Caco-2 (cell line): ENCODE data around the gene SYMPK. TPM values are rescaled to one million over a fixed set of nuclear protein-coding genes. Genes with fewer than 3 reads are reported as not detected.
A peak's percentile ranks its signal among the peaks of the same experiment; 100 is the strongest.

ENCODE experiments used
- BruUV-seq: library from RNA; stranded (reverse); fragments of 400-500 nt; replicated peaks from 2 replicates; lab custom pipeline; 2021; lab: Mats Ljungman, UMichigan
- CTCF ChIA-PET: fragments of 300-600 bp; sonication (Branson Sonifier 250); formaldehyde crosslinking; loops from one replicate; lab custom pipeline; 2022; ENCODE audit warnings: antibody characterized with exemption; lab: Charles Lee
- POLR2A ChIA-PET: fragments of 300-600 bp; sonication (Branson Sonifier 250); formaldehyde crosslinking; loops from one replicate; lab custom pipeline; 2022; ENCODE audit warnings: antibody characterized with exemption; lab: Charles Lee
- DNase-seq, 2 experiments: peaks; one replicate each; pipeline versions ENCODE4 v3.0.0 to v3.0.0-alpha.2; 2020 to 2022
- H3K27me3 ChIP-seq: replicated peaks from 2 replicates; pipeline ENCODE4 v1.6.0; 2011; ENCODE audit warnings: low read length; ENCODE audit not compliant: control insufficient read depth, insufficient read depth
- H3K36me3 ChIP-seq: 2 replicates; pipeline ENCODE4 v1.5.1; 2011; ENCODE audit warnings: low read length; ENCODE audit not compliant: control insufficient read depth, insufficient read depth
- H3K4me1 ChIP-seq: fragments of 250-450 bp; sonication (Bioruptor Pico); 2 replicates; pipeline ENCODE4 v1.5.1; 2020; ENCODE audit warnings: mild to moderate bottlenecking
- H3K4me3 ChIP-seq: 2 replicates; pipeline ENCODE4 v1.5.1; 2011; ENCODE audit warnings: low read depth, mild to moderate bottlenecking, control low read depth, low read length
- H3K9me3 ChIP-seq: fragments of 250-450 bp; sonication (Bioruptor Pico); 2 replicates; pipeline ENCODE4 v1.5.1; 2020; ENCODE audit warnings: mild to moderate bottlenecking, moderate library complexity
- H3K27ac Mint-ChIP-seq: one replicate; pipeline ENCODE4 v1.8.0; 2022; ENCODE audit warnings: mixed read lengths; ENCODE audit not compliant: unreplicated experiment
- H3K27me3 Mint-ChIP-seq: one replicate; pipeline ENCODE4 v1.8.0; 2022; ENCODE audit warnings: mixed read lengths; ENCODE audit not compliant: insufficient read depth, unreplicated experiment
- H3K36me3 Mint-ChIP-seq: one replicate; pipeline ENCODE4 v1.8.0; 2022; ENCODE audit warnings: mild to moderate bottlenecking, mixed read lengths; ENCODE audit not compliant: insufficient read depth, unreplicated experiment
- H3K4me1 Mint-ChIP-seq: one replicate; pipeline ENCODE4 v1.8.0; 2022; ENCODE audit warnings: low read depth, mixed read lengths; ENCODE audit not compliant: unreplicated experiment
- H3K4me3 Mint-ChIP-seq: one replicate; pipeline ENCODE4 v1.8.0; 2022; ENCODE audit warnings: mild to moderate bottlenecking, moderate library complexity, mixed read lengths; ENCODE audit not compliant: unreplicated experiment
- H3K9me3 Mint-ChIP-seq: one replicate; pipeline ENCODE4 v1.8.0; 2022; ENCODE audit warnings: mixed read lengths; ENCODE audit not compliant: unreplicated experiment
- intact Hi-C: fragments of 100-400 bp; cut with micrococcal nuclease; formaldehyde crosslinking; loops from one replicate; pipeline ENCODE4 v1.10.0; 2022; ENCODE audit not compliant: unreplicated experiment
- total RNA-seq: library from RNA; stranded (reverse); gene quantifications from 2 replicates; pipeline ENCODE4 v1.2.3, GENCODE V29; 2022
- TF ChIP-seq, protein P1 (sequence below), 2 experiments: fragments of 200-600 bp in 1 of 2; IDR thresholded peaks; 1 replicate in 1 of 2; 2 replicates in 1 of 2; pipeline versions ENCODE4 v1.5.1 to v1.8.0; 2011 to 2022; ENCODE audit warnings: antibody characterized with exemption in 1 of 2, control low read depth in 1 of 2, inconsistent platforms in 1 of 2, low read depth in 1 of 2, low read length in 1 of 2, mild to moderate bottlenecking in 1 of 2, moderate library complexity in 1 of 2; ENCODE audit not compliant: insufficient read depth in 1 of 2, severe bottlenecking in 1 of 2, unreplicated experiment in 1 of 2

The SYMPK gene
- total RNA-seq, 1 experiment from 2014 or later = 81.8 TPM

DNA sequence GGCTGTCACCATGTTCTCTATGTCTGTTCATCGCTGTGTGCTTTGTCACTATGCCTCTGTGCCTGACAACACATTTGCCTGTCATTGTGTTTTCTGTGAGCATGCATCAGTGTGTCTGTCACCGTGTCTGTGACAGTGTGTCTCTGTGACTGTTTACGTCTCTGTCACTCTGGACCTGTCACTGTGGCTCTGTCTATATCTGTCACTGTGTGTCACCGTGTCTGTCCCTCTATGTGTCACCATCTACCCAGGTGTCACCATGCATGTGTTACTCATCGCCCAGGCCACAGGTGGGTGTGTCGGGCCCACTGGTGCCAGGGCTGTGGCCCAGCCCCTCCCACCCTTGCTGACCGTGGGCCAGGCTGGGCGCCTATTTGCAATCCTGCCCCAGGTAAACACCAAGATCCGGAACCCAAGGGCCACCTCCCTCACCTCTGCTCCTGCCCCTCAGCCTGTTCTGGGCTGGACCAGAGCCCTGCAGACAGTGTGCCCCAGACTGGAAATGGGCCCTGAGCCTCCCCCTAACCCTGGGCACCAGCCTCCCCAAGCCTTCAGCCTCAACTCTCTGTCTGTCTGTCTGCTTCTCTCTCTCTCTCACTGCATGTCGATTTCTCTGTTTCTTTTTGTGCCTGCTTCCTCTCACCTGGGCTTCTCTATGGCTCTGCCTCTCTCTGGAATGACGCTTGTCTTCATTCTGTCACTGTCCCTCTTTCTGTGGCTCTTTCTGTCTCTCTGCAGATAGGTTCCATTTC is 15.3 kb upstream of the SYMPK start:
- Mint-ChIP-seq H3K9me3 (no peaks in the 10 kb centered on the region), H3K36me3 (peaks cover 16% of the 10 kb centered on the region), H3K27me3 (no peaks in the 10 kb centered on the region), H3K4me1 (peaks cover 48% of the 10 kb centered on the region), H3K27ac (peak overlapping the region; percentile 15), H3K4me3 (no peak overlapping the region)
- no peaks in the 10 kb centered on the region for H3K27me3 ChIP-seq
- peaks cover 56% of the 10 kb centered on the region for H3K4me1 ChIP-seq
- no peaks in the 10 kb centered on the region for H3K36me3 ChIP-seq
- TF ChIP-seq, protein P1, sequence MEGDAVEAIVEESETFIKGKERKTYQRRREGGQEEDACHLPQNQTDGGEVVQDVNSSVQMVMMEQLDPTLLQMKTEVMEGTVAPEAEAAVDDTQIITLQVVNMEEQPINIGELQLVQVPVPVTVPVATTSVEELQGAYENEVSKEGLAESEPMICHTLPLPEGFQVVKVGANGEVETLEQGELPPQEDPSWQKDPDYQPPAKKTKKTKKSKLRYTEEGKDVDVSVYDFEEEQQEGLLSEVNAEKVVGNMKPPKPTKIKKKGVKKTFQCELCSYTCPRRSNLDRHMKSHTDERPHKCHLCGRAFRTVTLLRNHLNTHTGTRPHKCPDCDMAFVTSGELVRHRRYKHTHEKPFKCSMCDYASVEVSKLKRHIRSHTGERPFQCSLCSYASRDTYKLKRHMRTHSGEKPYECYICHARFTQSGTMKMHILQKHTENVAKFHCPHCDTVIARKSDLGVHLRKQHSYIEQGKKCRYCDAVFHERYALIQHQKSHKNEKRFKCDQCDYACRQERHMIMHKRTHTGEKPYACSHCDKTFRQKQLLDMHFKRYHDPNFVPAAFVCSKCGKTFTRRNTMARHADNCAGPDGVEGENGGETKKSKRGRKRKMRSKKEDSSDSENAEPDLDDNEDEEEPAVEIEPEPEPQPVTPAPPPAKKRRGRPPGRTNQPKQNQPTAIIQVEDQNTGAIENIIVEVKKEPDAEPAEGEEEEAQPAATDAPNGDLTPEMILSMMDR (IDR thresholded peaks at IDR 0.05; ENCODE audit: insufficient read depth in 1 of 2, low read depth in 1 of 2, low read length in 1 of 2, severe bottlenecking in 1 of 2, unreplicated experiment in 1 of 2) = no peak
- H3K4me3 ChIP-seq = no peak overlapping the region
- BruUV-seq = no TSS peak
- intact Hi-C loops = no loop called here
- POLR2A ChIA-PET = interaction anchor here (2.6 kb wide), 1 partner anchor 14 kb away, joined by 6 read pairs; the partner anchor contains the start of gene FOXA3
- CTCF ChIA-PET = no interaction called here
- H3K9me3 ChIP-seq = no peaks in the 10 kb centered on the region
- DNase-seq = no peak

DNA sequence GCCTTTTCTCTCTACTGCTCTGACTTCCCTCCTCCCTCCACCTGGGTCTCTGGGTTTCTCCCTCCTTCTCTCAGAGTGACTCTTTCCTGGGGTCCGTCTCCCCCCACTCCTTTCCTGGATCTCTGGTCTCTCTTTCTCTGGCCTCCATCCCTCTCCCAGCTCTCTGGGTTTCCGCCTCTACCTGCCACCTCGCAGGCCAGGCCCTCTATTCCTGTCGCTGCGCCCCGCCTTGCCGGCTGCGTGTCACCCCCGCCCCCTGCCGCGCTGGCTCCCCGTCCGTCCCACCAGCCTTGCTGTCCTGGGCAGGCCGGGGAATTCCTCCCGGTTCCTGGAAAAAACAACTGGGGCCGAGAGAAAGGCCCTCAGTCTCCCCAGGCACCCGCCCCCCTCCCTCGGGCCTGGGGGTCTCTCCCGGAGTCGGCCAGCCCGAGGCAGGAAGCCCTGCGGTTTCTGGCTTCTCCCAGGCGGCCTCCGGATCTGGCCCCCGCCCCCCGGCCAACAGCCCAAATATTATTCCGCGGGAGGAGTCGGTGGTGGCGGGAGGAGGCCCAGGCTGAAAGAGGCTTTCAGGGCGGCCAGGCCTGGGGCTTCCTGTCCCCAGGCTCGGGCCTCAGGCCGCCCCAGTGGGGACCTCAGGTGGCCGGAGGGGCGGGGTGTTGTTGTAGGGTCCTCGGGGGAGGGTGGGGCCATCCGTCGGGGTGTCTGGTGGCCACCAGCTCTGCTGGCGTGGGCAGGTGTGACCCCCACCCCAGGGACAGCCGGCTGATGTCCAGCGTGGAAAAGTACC is 13.7 kb upstream of the SYMPK start:
- intact Hi-C loops = no loop called here
- ChIA-PET POLR2A (no interaction called here), CTCF (no interaction called here)
- no TSS peak for BruUV-seq
- H3K4me3 Mint-ChIP-seq = no peak overlapping the region
- H3K27me3 ChIP-seq = no peaks in the 10 kb centered on the region
- no peak overlapping the region for H3K4me3 ChIP-seq
- H3K36me3 ChIP-seq = no peaks in the 10 kb centered on the region
- no peaks in the 10 kb centered on the region for H3K27me3 Mint-ChIP-seq
- TF ChIP-seq, protein P1 (IDR thresholded peaks at IDR 0.05; ENCODE audit: insufficient read depth in 1 of 2, low read depth in 1 of 2, low read length in 1 of 2, severe bottlenecking in 1 of 2, unreplicated experiment in 1 of 2) = no peak
- DNase-seq = no peak
- H3K4me1 Mint-ChIP-seq = peaks cover 41% of the 10 kb centered on the region
- no peak overlapping the region for H3K27ac Mint-ChIP-seq
- no peaks in the 10 kb centered on the region for H3K9me3 Mint-ChIP-seq
- H3K9me3 ChIP-seq = no peaks in the 10 kb centered on the region
- H3K4me1 ChIP-seq = peaks cover 55% of the 10 kb centered on the region
- peaks cover 7% of the 10 kb centered on the region for H3K36me3 Mint-ChIP-seq

DNA sequence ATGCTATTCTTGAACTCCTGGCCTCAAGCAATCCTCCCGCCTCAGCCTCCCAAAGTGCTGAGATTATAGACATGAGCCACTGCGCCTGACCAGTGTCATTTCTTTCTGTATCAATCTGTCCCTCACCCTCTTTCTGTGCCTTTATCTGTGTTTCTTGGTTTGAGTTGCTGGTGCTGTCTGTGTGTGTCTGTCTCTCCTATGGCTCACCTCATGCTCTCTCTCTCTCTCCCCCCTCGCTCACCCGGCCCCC is 13.1 kb upstream of the SYMPK start:
- no peaks in the 10 kb centered on the region for H3K36me3 ChIP-seq
- CTCF ChIA-PET = no interaction called here
- no TSS peak for BruUV-seq

More for the DNA sequence above, 13.1 kb upstream of the SYMPK start:
- Histone ChIP-seq H3K9me3 (no peaks in the 10 kb centered on the region), H3K4me3 (no peak overlapping the region), H3K27me3 (no peaks in the 10 kb centered on the region), H3K4me1 (peaks cover 50% of the 10 kb centered on the region)
- Mint-ChIP-seq H3K27ac (no peak overlapping the region), H3K27me3 (no peaks in the 10 kb centered on the region), H3K4me1 (peaks cover 36% of the 10 kb centered on the region), H3K9me3 (no peaks in the 10 kb centered on the region), H3K36me3 (peaks cover 6% of the 10 kb centered on the region), H3K4me3 (no peak overlapping the region)
- intact Hi-C loops = no loop called here
- no peak for DNase-seq
- TF ChIP-seq, protein P1 (IDR thresholded peaks at IDR 0.05; ENCODE audit: insufficient read depth in 1 of 2, low read depth in 1 of 2, low read length in 1 of 2, severe bottlenecking in 1 of 2, unreplicated experiment in 1 of 2) = no peak
- POLR2A ChIA-PET = no interaction called here
